ENCODE results near the gene GABPA.

GABPA gene

GRCh38 chr21:25811186-25811585 lies 76.4 kb downstream of the GABPA start:
- no peak for DNase-seq (ENCODE audit: low spot score)
- no peak for TF ChIP-seq CTCF (IDR thresholded peaks at IDR 0.05; ENCODE audit: extremely low read depth, missing control alignments)

- no peak for TF ChIP-seq CTCF (IDR thresholded peaks at IDR 0.05; ENCODE audit: extremely low read depth, missing control alignments)
- DNase-seq (ENCODE audit: low spot score): no peak
Observed at GRCh38 chr21:25813917-25814316, 79.1 kb downstream of the GABPA start.

- TF ChIP-seq CTCF (IDR thresholded peaks at IDR 0.05; ENCODE audit: extremely low read depth, missing control alignments): no peak
- DNase-seq (ENCODE audit: low spot score): no peak
Observed at GRCh38 chr21:25818121-25818520, 83.3 kb downstream of the GABPA start.

DNA sequence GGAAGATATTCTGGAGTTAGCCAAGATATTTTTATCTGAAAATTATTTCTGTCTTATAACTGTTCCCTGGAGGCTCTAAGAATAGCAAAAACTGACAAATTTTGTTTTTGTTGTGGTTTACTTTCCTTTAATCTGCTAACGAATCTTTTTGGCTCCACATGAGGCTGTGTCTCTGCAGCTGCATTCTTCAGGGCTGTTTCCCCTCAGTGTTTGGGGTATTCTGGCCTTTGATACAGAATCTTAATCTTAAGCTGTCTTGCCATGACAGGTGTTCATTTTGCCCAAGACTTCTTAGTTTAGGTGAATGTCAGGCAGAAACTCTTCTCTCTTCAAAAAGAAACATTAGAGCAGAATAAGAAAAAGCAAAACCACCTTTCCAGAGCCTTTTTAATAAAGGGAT lies 83.8 kb downstream of the GABPA start:
- DNase-seq (ENCODE audit: low spot score): no peak
- no peak for TF ChIP-seq CTCF (IDR thresholded peaks at IDR 0.05; ENCODE audit: extremely low read depth, missing control alignments)

Measured in GM20000 (cell line).